GM23338 (cell line): ENCODE data around the gene RASGRF2.

ENCODE experiments used
- CREB1 ChIP-seq: fragments of 250-450 bp; sonication (Bioruptor Pico); IDR thresholded peaks from 2 replicates; pipeline ENCODE4 v1.5.0; 2020; ENCODE audit warnings: low read depth, mild to moderate bottlenecking, moderate library complexity
- EZH2 ChIP-seq: fragments of 200-600 bp; sonication (generic); IDR thresholded peaks from one replicate; pipeline ENCODE4 v1.8.0; 2017; ENCODE audit warnings: antibody characterized with exemption, mild to moderate bottlenecking, low read depth; ENCODE audit not compliant: unreplicated experiment
- EZH2phosphoT487 ChIP-seq: fragments of 200-600 bp; sonication (generic); IDR thresholded peaks from one replicate; pipeline ENCODE4 v1.8.1; 2018; ENCODE audit warnings: antibody characterized with exemption; ENCODE audit not compliant: unreplicated experiment
- POLR2AphosphoS5 ChIP-seq: IDR thresholded peaks from 2 replicates; pipeline ENCODE4 v1.6.1; 2016; ENCODE audit warnings: antibody characterized with exemption, low read depth
- REST ChIP-seq: IDR thresholded peaks from one replicate; pipeline ENCODE4 v1.6.1; 2018; ENCODE audit warnings: antibody characterized with exemption; ENCODE audit not compliant: unreplicated experiment
- STAT1 ChIP-seq: IDR thresholded peaks from one replicate; pipeline ENCODE4 v1.6.1; 2016; ENCODE audit warnings: antibody characterized with exemption; ENCODE audit not compliant: unreplicated experiment
- TF ChIP-seq, protein P1 (sequence below), 2 experiments: fragments of 200-600 bp in 1 of 2; sonication (generic) in 1 of 2; conservative IDR thresholded peaks; 2 replicates each; pipeline versions ENCODE4 v1.5.1 to v1.6.1; 2016 to 2017; ENCODE audit warnings: antibody characterized with exemption in 2 of 2, low read depth in 2 of 2, mild to moderate bottlenecking in 2 of 2, moderate library complexity in 1 of 2
- TF ChIP-seq, protein P2 (sequence below): IDR thresholded peaks from 2 replicates; pipeline ENCODE4 v1.6.1; 2016; ENCODE audit warnings: antibody characterized with exemption

GRCh38 chr5:81021486-81021885, 61.3 kb downstream of the RASGRF2 start:
- TF ChIP-seq, protein P1, sequence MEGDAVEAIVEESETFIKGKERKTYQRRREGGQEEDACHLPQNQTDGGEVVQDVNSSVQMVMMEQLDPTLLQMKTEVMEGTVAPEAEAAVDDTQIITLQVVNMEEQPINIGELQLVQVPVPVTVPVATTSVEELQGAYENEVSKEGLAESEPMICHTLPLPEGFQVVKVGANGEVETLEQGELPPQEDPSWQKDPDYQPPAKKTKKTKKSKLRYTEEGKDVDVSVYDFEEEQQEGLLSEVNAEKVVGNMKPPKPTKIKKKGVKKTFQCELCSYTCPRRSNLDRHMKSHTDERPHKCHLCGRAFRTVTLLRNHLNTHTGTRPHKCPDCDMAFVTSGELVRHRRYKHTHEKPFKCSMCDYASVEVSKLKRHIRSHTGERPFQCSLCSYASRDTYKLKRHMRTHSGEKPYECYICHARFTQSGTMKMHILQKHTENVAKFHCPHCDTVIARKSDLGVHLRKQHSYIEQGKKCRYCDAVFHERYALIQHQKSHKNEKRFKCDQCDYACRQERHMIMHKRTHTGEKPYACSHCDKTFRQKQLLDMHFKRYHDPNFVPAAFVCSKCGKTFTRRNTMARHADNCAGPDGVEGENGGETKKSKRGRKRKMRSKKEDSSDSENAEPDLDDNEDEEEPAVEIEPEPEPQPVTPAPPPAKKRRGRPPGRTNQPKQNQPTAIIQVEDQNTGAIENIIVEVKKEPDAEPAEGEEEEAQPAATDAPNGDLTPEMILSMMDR (conservative IDR thresholded peaks at IDR 0.05; ENCODE audit: low read depth in 2 of 2), result no peak
- no peak for TF ChIP-seq POLR2AphosphoS5
- no peak for TF ChIP-seq EZH2
- no peak for TF ChIP-seq EZH2phosphoT487
- no peak for TF ChIP-seq REST
- no peak for TF ChIP-seq STAT1
- TF ChIP-seq, protein P2, sequence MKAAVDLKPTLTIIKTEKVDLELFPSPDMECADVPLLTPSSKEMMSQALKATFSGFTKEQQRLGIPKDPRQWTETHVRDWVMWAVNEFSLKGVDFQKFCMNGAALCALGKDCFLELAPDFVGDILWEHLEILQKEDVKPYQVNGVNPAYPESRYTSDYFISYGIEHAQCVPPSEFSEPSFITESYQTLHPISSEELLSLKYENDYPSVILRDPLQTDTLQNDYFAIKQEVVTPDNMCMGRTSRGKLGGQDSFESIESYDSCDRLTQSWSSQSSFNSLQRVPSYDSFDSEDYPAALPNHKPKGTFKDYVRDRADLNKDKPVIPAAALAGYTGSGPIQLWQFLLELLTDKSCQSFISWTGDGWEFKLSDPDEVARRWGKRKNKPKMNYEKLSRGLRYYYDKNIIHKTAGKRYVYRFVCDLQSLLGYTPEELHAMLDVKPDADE, result no peak
- no peak for TF ChIP-seq CREB1 (CRISPR knock-in tag)
